Measurements from ENCODE around the gene ARFGAP1. TPM values are rescaled to one million over a fixed set of nuclear protein-coding genes. Genes with fewer than 3 reads are reported as not detected.

Gene ARFGAP1
- total RNA-seq, 3 donors from 2014 or later (not counting 1 experiment from before 2014, with no cell fraction given) = 118 to 138 (median 127) TPM

GRCh38 chr20:63264000-63264399 lies 8.6 kb upstream of the ARFGAP1 start:
- DNase-seq = no peak
- H3K4me3 Mint-ChIP-seq = no peak overlapping the region
- H3K4me1 Mint-ChIP-seq = peaks cover 0 to 6% of the 10 kb centered on the region in 2 donors
- ATAC-seq = no peak
- Histone ChIP-seq H3K4me3 (ENCODE audit: low read length) (no peak overlapping the region), H3K27me3 (ENCODE audit: control insufficient read depth, insufficient read depth, low read length) (no peaks in the 10 kb centered on the region), H3K4me1 (ENCODE audit: control insufficient read depth, insufficient read depth, low read length) (peaks cover 7% of the 10 kb centered on the region), H3K36me3 (ENCODE audit: control insufficient read depth, insufficient read depth, low read length) (no peaks in the 10 kb centered on the region), H3K9me3 (ENCODE audit: control insufficient read depth, insufficient read depth, low read length) (no peaks in the 10 kb centered on the region), H3K27ac (ENCODE audit: low read length) (no peak overlapping the region)
- WGBS (ENCODE audit: insufficient coverage) = 88% methylated on average over 10 of the region's 10 CpGs
- no peak for TF ChIP-seq CTCF (IDR thresholded peaks at IDR 0.05)
- H3K9me3 Mint-ChIP-seq = no peaks in the 10 kb centered on the region
- peaks cover 16 to 17% of the 10 kb centered on the region in 2 donors for H3K27me3 Mint-ChIP-seq (ENCODE audit: low read depth in 2 of 2)
- H3K27ac Mint-ChIP-seq = no peak overlapping the region
- intact Hi-C loops (cut with micrococcal nuclease) = no loop called here
- H3K36me3 Mint-ChIP-seq = no peaks in the 10 kb centered on the region

GRCh38 chr20:63264519-63264918 lies 8.1 kb upstream of the ARFGAP1 start:
- intact Hi-C loops (cut with micrococcal nuclease) = no loop called here
- Mint-ChIP-seq H3K36me3 (no peaks in the 10 kb centered on the region), H3K4me1 (peaks cover 0 to 6% of the 10 kb centered on the region in 2 donors), H3K9me3 (no peaks in the 10 kb centered on the region), H3K27me3 (ENCODE audit: low read depth in 2 of 2) (peaks cover 11 to 17% of the 10 kb centered on the region in 2 donors), H3K27ac (no peak overlapping the region), H3K4me3 (no peak overlapping the region)
- Histone ChIP-seq H3K27me3 (ENCODE audit: control insufficient read depth, insufficient read depth, low read length) (no peaks in the 10 kb centered on the region), H3K4me3 (ENCODE audit: low read length) (no peak overlapping the region), H3K36me3 (ENCODE audit: control insufficient read depth, insufficient read depth, low read length) (no peaks in the 10 kb centered on the region), H3K27ac (ENCODE audit: low read length) (no peak overlapping the region), H3K9me3 (ENCODE audit: control insufficient read depth, insufficient read depth, low read length) (no peaks in the 10 kb centered on the region), H3K4me1 (ENCODE audit: control insufficient read depth, insufficient read depth, low read length) (peaks cover 7% of the 10 kb centered on the region)
- WGBS (ENCODE audit: insufficient coverage) = 77% methylated on average over 14 of the region's 14 CpGs
- DNase-seq (no peak), ATAC-seq (no peak)
- no peak for TF ChIP-seq CTCF (IDR thresholded peaks at IDR 0.05)

GRCh38 chr20:63265891-63266515 lies 6.6 kb upstream of the ARFGAP1 start:
- H3K36me3 Mint-ChIP-seq = no peaks in the 10 kb centered on the region
- H3K27me3 Mint-ChIP-seq (ENCODE audit: low read depth in 2 of 2) = peaks cover 10 to 17% of the 10 kb centered on the region in 2 donors
- no peak overlapping the region for H3K4me3 ChIP-seq (ENCODE audit: low read length)
- H3K4me3 Mint-ChIP-seq = no peak overlapping the region
- no peak for DNase-seq
- no peaks in the 10 kb centered on the region for H3K36me3 ChIP-seq (ENCODE audit: control insufficient read depth, insufficient read depth, low read length)
- no peak overlapping the region for H3K27ac ChIP-seq (ENCODE audit: low read length)
- H3K27ac Mint-ChIP-seq = no peak overlapping the region
- no peak for TF ChIP-seq CTCF (IDR thresholded peaks at IDR 0.05)
- WGBS (ENCODE audit: insufficient coverage) = 77% methylated on average over 12 of the region's 12 CpGs
- H3K9me3 Mint-ChIP-seq = no peaks in the 10 kb centered on the region
- no peaks in the 10 kb centered on the region for H3K27me3 ChIP-seq (ENCODE audit: control insufficient read depth, insufficient read depth, low read length)
- H3K9me3 ChIP-seq (ENCODE audit: control insufficient read depth, insufficient read depth, low read length) = no peaks in the 10 kb centered on the region
- ATAC-seq = no peak
- H3K4me1 Mint-ChIP-seq = peaks cover 0 to 6% of the 10 kb centered on the region in 2 donors
- intact Hi-C loops (cut with micrococcal nuclease) = no loop called here
- H3K4me1 ChIP-seq (ENCODE audit: control insufficient read depth, insufficient read depth, low read length) = peaks cover 7% of the 10 kb centered on the region

- Histone ChIP-seq H3K4me3 (ENCODE audit: low read length) (no peak overlapping the region), H3K4me1 (ENCODE audit: control insufficient read depth, insufficient read depth, low read length) (peaks cover 5% of the 10 kb centered on the region), H3K36me3 (ENCODE audit: control insufficient read depth, insufficient read depth, low read length) (no peaks in the 10 kb centered on the region), H3K27me3 (ENCODE audit: control insufficient read depth, insufficient read depth, low read length) (no peaks in the 10 kb centered on the region), H3K27ac (ENCODE audit: low read length) (no peak overlapping the region), H3K9me3 (ENCODE audit: control insufficient read depth, insufficient read depth, low read length) (no peaks in the 10 kb centered on the region)
- Mint-ChIP-seq H3K4me1 (peaks cover 6 to 7% of the 10 kb centered on the region in 2 donors), H3K27ac (no peak overlapping the region), H3K36me3 (no peaks in the 10 kb centered on the region), H3K4me3 (no peak overlapping the region), H3K27me3 (ENCODE audit: low read depth in 2 of 2) (peaks cover 10 to 13% of the 10 kb centered on the region in 2 donors), H3K9me3 (no peaks in the 10 kb centered on the region)
- WGBS (ENCODE audit: insufficient coverage) = 67% methylated on average over 9 of the region's 9 CpGs
- DNase-seq (no peak), ATAC-seq (no peak)
- no peak for TF ChIP-seq CTCF (IDR thresholded peaks at IDR 0.05)
- intact Hi-C loops (cut with micrococcal nuclease) = no loop called here
Observed at GRCh38 chr20:63267691-63268090, 4.9 kb upstream of the ARFGAP1 start.
